Panc1 (cell line): Measurements from ENCODE around the gene TOP1. TPM values are rescaled to one million over a fixed set of nuclear protein-coding genes. Genes with fewer than 3 reads are reported as not detected.

ENCODE experiments used
- ATAC-seq: fragments of 200-7000 bp; cut with Tn5 transposase; 2 replicates; pipeline ENCODE4 v1.9.1; 2020; ENCODE audit warnings: mild to moderate bottlenecking, moderate library complexity
- Bru-seq: library from RNA; stranded (reverse); fragments of 400-500 nt; gene quantifications from one replicate; lab custom pipeline; 2021; lab: Mats Ljungman, UMichigan
- BruChase-seq, 2 experiments: library from RNA; stranded (reverse); fragments of 400-500 nt; gene quantifications; one replicate each; lab custom pipeline; 2021; lab: Mats Ljungman, UMichigan
- BruUV-seq: library from RNA; stranded (reverse); fragments of 400-500 nt; replicated peaks from 2 replicates; lab custom pipeline; 2021; lab: Mats Ljungman, UMichigan
- CTCF ChIA-PET: fragments of 300-600 bp; sonication (Branson Sonifier 250); formaldehyde crosslinking; loops from one replicate; lab custom pipeline; 2022; ENCODE audit warnings: antibody characterized with exemption; lab: Charles Lee
- POLR2A ChIA-PET: fragments of 300-600 bp; sonication (Branson Sonifier 250); formaldehyde crosslinking; loops from one replicate; lab custom pipeline; 2022; ENCODE audit warnings: antibody characterized with exemption; lab: Charles Lee
- DNase-seq: peaks from one replicate; pipeline ENCODE4 v3.0.0-alpha.2; 2010; ENCODE audit warnings: low read depth, low spot score
- H3K27ac ChIP-seq: 2 replicates; pipeline ENCODE4 v1.5.1; 2011; ENCODE audit warnings: mild to moderate bottlenecking, low read length, inconsistent platforms
- H3K27me3 ChIP-seq: fragments of 200-500 bp; sonication (Bioruptor generic); 2 replicates; pipeline ENCODE4 v1.6.0; 2014; ENCODE audit warnings: low read length, inconsistent platforms; ENCODE audit not compliant: control insufficient read depth, insufficient read depth
- H3K36me3 ChIP-seq: fragments of 200-500 bp; sonication (Bioruptor generic); 2 replicates; pipeline ENCODE4 v1.5.1; 2014; ENCODE audit warnings: inconsistent platforms, mild to moderate bottlenecking, low read length, moderate library complexity; ENCODE audit not compliant: control insufficient read depth, insufficient read depth
- H3K4me1 ChIP-seq: 2 replicates; pipeline ENCODE4 v1.5.1; 2011; ENCODE audit warnings: inconsistent platforms, mild to moderate bottlenecking, low read length, moderate library complexity; ENCODE audit not compliant: control insufficient read depth, insufficient read depth
- H3K4me3 ChIP-seq, 2 experiments: 2 replicates each; pipeline ENCODE4 v1.5.1; 2011 to 2012; ENCODE audit warnings: low read depth in 2 of 2, low read length in 2 of 2, mild to moderate bottlenecking in 2 of 2, inconsistent platforms in 1 of 2, moderate library complexity in 1 of 2
- H3K9me3 ChIP-seq: fragments of 200-500 bp; sonication (Bioruptor generic); 2 replicates; pipeline ENCODE4 v1.5.1; 2014; ENCODE audit warnings: low read depth, mild to moderate bottlenecking, inconsistent platforms, low read length, moderate library complexity; ENCODE audit not compliant: control insufficient read depth, insufficient read depth
- POLR2AphosphoS5 ChIP-seq: IDR thresholded peaks from 2 replicates; pipeline ENCODE4 v1.6.1; 2012; ENCODE audit warnings: mild to moderate bottlenecking, low read depth, low read length, moderate library complexity
- REST ChIP-seq, 2 experiments: IDR thresholded peaks; 2 replicates each; pipeline ENCODE4 v1.6.1; 2011 to 2012; ENCODE audit warnings: low read depth in 2 of 2, control low read depth in 1 of 2, low read length in 1 of 2, mild to moderate bottlenecking in 1 of 2, moderate library complexity in 1 of 2; ENCODE audit not compliant: insufficient read depth in 1 of 2
- SIN3A ChIP-seq: IDR thresholded peaks from 2 replicates; pipeline ENCODE4 v1.6.1; 2012; ENCODE audit warnings: low read depth, mild to moderate bottlenecking, low read length, moderate library complexity, borderline replicate concordance; ENCODE audit not compliant: insufficient read depth
- TCF7L2 ChIP-seq: IDR thresholded peaks from 2 replicates; pipeline ENCODE4 v1.6.1; 2011; ENCODE audit warnings: mild to moderate bottlenecking, low read depth, low read length, inconsistent platforms
- in situ Hi-C: cut with HindIII; loops from 2 replicates; pipeline ENCODE4 v1.10.0; 2016; ENCODE audit warnings: low sequenced_read_pairs, low pct_unique_long_range_greater_than_20kb
- intact Hi-C: fragments of 100-400 bp; cut with micrococcal nuclease; formaldehyde crosslinking; loops from one replicate; pipeline ENCODE4 v1.10.0; 2022; ENCODE audit not compliant: unreplicated experiment
- long read RNA-seq: library from polyadenylated mRNA; unstranded; transcript quantifications from one replicate; pipeline ENCODE4 v2.0.0, GENCODE V29; 2021; ENCODE audit not compliant: unreplicated experiment
- polyA plus RNA-seq: library from polyadenylated mRNA; unstranded; fragments of >200 nt; gene quantifications from one replicate; pipeline ENCODE4 v1.2.1, GENCODE V29; 2012; ENCODE audit warnings: missing spikeins; ENCODE audit not compliant: insufficient read length
- total RNA-seq: library from RNA; stranded (reverse); gene quantifications from one replicate; pipeline ENCODE4 v1.2.1, GENCODE V29; 2021; ENCODE audit not compliant: unreplicated experiment

The TOP1 gene
- total RNA-seq (65.2 TPM), Bru-seq, nascent RNA (percentile 95 among the genes with signal in this experiment), BruChase-seq, experiment 1, labeled RNA remaining after a 2-hour chase (percentile 88 among the genes with signal in this experiment), BruChase-seq, experiment 2, labeled RNA remaining after a 6-hour chase (percentile 90 among the genes with signal in this experiment)
- polyA plus RNA-seq = 39.6 TPM
- long read RNA-seq, transcript TOP1-201 (21 exons, 3,738 nt) = major isoform, 24 of 55 reads
- long read RNA-seq, partial matches to known transcripts = 27 of 55 reads
- long read RNA-seq, other reads (novel, unspliced or antisense) = 4 of 55 reads

GRCh38 chr20:41028359-41029149 is at the start of gene TOP1:
Gene TOP1 (plus strand): TSS chr20:41028822. CDS start chr20:41029068, 246 bp downstream.
- in situ Hi-C loops (no loop called here), intact Hi-C loops (no loop called here)
- no peaks in the 10 kb centered on the region for H3K9me3 ChIP-seq
- ChIA-PET POLR2A (interaction anchor here (0.5 kb wide), 1 partner anchor 102 kb away, joined by 5 read pairs; no protein-coding TSS in a partner anchor), CTCF (interaction anchor here (0.6 kb wide), 1 partner anchor 59 kb away, joined by 3 read pairs; no protein-coding TSS in a partner anchor)
- DNase-seq = peak; percentile 96
- ATAC-seq = peak; percentile 98
- BruUV-seq = no TSS peak
- H3K27me3 ChIP-seq = no peaks in the 10 kb centered on the region
- peak within 1 kb of the TSS; percentile 94 for H3K27ac ChIP-seq
- peaks cover 8% of the 10 kb centered on the region for H3K36me3 ChIP-seq
- peak within 1 kb of the TSS; percentile 63 to 83 for H3K4me3 ChIP-seq
- H3K4me1 ChIP-seq = peaks cover 37% of the 10 kb centered on the region
- TF ChIP-seq POLR2AphosphoS5 (peak; percentile 92), TCF7L2 (peak; percentile 17; the same call in 1 of the 2 replicates), SIN3A (peak; percentile 63; the same call in 1 of the 2 replicates), REST (IDR thresholded peaks at IDR 0.05; ENCODE audit: insufficient read depth in 1 of 2, low read depth in 2 of 2, low read length in 1 of 2) (no peak)

- no peak overlapping the region for H3K4me3 ChIP-seq
- H3K36me3 ChIP-seq = no peaks in the 10 kb centered on the region
- intact Hi-C loops = no loop called here
- no peaks in the 10 kb centered on the region for H3K27me3 ChIP-seq
- BruUV-seq = no TSS peak
- ChIA-PET CTCF (no interaction called here), POLR2A (no interaction called here)
- no peak overlapping the region for H3K27ac ChIP-seq
- ATAC-seq (no peak), DNase-seq (no peak)
- no peak for TF ChIP-seq TCF7L2
- TF ChIP-seq REST (IDR thresholded peaks at IDR 0.05; ENCODE audit: insufficient read depth in 1 of 2, low read depth in 2 of 2, low read length in 1 of 2) = no peak
- in situ Hi-C loops = no loop called here
- no peaks in the 10 kb centered on the region for H3K4me1 ChIP-seq
- H3K9me3 ChIP-seq = peaks cover 8% of the 10 kb centered on the region; the same call in 1 of the 2 replicates
Measured at GRCh38 chr20:40979247-40979646, 49.4 kb upstream of the TOP1 start.
